Uterus (tissue), 4 donors: ENCODE measurements around the gene TBC1D10A. TPM values are rescaled to one million over a fixed set of nuclear protein-coding genes. Genes with fewer than 3 reads are reported as not detected.

Experiments used
- DNase-seq, 2 donors: peaks; one replicate each; pipeline ENCODE4 v3.0.0-alpha.2; 2019 to 2020
- H3K27ac ChIP-seq, 2 donors: fragments of 200-600 bp; sonication (generic); 1 replicate in 1 of 2; 2 replicates in 1 of 2; pipeline ENCODE4 v1.5.1; 2016 to 2018
- H3K27me3 ChIP-seq, 2 donors: fragments of 200-600 bp; sonication (generic); one replicate each; pipeline ENCODE4 v1.5.1; 2018 to 2019; ENCODE audit warnings: control low read depth in 1 of 2
- H3K36me3 ChIP-seq, 2 donors: fragments of 200-600 bp; sonication (generic); one replicate each; pipeline ENCODE4 v1.5.1; 2019; ENCODE audit warnings: control low read depth in 1 of 2
- H3K4me1 ChIP-seq, 2 donors: fragments of 200-600 bp; sonication (generic); one replicate each; pipeline ENCODE4 v1.5.1; 2018 to 2019; ENCODE audit warnings: control low read depth in 1 of 2
- H3K4me3 ChIP-seq, 2 donors: fragments of 200-600 bp; sonication (generic); 1 replicate in 1 of 2; 2 replicates in 1 of 2; pipeline ENCODE4 v1.5.1; 2018 to 2019; ENCODE audit warnings: mild to moderate bottlenecking in 1 of 2
- H3K9me3 ChIP-seq, 2 donors: fragments of 200-600 bp; sonication (generic); one replicate each; pipeline ENCODE4 v1.5.1; 2019; ENCODE audit warnings: control low read depth in 1 of 2
- POLR2A ChIP-seq, 2 donors: fragments of 450-650 bp; IDR thresholded peaks; one replicate each; pipeline ENCODE4 v1.6.1; 2016; ENCODE audit warnings: antibody characterized with exemption in 2 of 2, mild to moderate bottlenecking in 1 of 2, moderate library complexity in 1 of 2
- intact Hi-C: fragments of 100-400 bp; cut with DNase I; formaldehyde crosslinking; loops from one replicate; pipeline ENCODE4 v1.15.1; 2023; ENCODE audit warnings: low total_unique reads
- total RNA-seq, 4 donors: library from RNA; depleted of rRNA in 3 of 4; stranded (reverse); fragments of >200 nt in 3 of 4; gene quantifications; one replicate each; pipeline versions ENCODE4 v1.1.0 to v1.2.4, GENCODE V29; 2014 to 2023
- TF ChIP-seq, protein P1 (sequence below), 4 experiments: fragments of 200-600 bp in 2 of 4; fragments of 450-650 bp in 2 of 4; sonication (generic) in 2 of 4; IDR thresholded peaks; one replicate each; pipeline ENCODE4 v1.5.1; 2016 to 2019; ENCODE audit warnings: antibody characterized with exemption in 4 of 4, mild to moderate bottlenecking in 2 of 4, moderate library complexity in 1 of 4
- donor health status: DM: yes; HTN: yes; CAD: no.

The TBC1D10A gene
- total RNA-seq, 4 donors from 2014 or later: 2.8 to 33.6 (median 10.0) TPM

DNA sequence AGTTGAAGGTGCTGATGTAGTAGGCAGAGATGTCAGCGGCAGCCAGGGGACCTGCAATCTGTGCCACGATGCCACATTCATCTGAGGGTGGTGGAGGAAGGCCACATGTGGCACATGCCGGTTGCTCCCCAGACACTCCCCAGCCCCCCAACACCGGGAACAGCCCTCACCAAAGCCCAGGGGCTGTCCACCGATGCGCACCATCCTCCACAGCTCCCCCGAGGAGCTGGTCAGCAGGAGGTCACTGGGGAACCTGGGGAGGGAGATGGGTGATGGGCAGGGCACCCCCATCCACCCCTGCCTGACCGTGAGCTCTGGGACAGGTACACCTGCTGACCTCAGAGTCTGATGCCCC, 40.9 kb downstream of the TBC1D10A start:
- intact Hi-C loops: loop anchor here (5.0 kb wide), 1 partner anchor 101 kb away; the partner anchor contains the start of gene RNF215
- peaks cover 8 to 22% of the 10 kb centered on the region in 2 donors for H3K4me1 ChIP-seq
- TF ChIP-seq, protein P1, sequence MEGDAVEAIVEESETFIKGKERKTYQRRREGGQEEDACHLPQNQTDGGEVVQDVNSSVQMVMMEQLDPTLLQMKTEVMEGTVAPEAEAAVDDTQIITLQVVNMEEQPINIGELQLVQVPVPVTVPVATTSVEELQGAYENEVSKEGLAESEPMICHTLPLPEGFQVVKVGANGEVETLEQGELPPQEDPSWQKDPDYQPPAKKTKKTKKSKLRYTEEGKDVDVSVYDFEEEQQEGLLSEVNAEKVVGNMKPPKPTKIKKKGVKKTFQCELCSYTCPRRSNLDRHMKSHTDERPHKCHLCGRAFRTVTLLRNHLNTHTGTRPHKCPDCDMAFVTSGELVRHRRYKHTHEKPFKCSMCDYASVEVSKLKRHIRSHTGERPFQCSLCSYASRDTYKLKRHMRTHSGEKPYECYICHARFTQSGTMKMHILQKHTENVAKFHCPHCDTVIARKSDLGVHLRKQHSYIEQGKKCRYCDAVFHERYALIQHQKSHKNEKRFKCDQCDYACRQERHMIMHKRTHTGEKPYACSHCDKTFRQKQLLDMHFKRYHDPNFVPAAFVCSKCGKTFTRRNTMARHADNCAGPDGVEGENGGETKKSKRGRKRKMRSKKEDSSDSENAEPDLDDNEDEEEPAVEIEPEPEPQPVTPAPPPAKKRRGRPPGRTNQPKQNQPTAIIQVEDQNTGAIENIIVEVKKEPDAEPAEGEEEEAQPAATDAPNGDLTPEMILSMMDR (IDR thresholded peaks at IDR 0.05): no peak
- TF ChIP-seq POLR2A (IDR thresholded peaks at IDR 0.05): no peak
- no peak overlapping the region for H3K4me3 ChIP-seq
- no peak overlapping the region for H3K27ac ChIP-seq
- no peaks in the 10 kb centered on the region for H3K27me3 ChIP-seq
- no peak for DNase-seq
- no peaks in the 10 kb centered on the region for H3K36me3 ChIP-seq
- H3K9me3 ChIP-seq: no peaks in the 10 kb centered on the region

DNA sequence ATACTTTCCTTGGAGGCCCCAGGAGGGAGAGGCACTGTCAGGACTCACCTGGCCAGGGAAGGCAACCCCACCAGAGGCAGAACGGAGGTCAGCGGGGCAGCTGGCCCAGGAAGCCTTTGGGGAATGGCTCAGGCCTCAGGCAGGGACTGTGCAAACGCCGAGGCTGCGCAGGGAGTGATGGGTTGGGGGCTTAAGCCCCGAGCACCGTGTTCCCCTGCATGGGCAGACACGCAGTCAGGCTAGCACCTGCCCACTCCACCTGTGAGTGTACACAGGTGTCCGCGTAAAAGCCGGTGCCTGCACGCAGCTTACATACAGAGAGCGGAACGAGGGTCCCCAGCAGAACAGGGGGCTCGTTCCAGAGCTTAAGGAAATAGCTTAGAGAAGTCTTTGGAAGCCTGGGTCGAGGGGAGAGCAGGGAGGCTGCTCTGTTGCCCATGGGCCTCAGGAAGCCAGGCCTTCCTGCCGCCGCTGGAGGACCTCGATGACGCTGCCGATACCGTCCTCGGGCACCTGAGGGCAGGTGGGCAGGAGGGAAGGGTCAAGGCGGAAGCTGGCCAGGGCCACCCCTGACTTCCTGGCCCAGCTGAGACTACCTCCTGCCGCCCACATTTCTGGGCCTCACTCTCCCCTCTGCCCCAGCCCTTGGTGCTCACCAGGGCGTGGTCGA, 41.4 kb downstream of the TBC1D10A start:
- no peak for DNase-seq
- H3K9me3 ChIP-seq: no peaks in the 10 kb centered on the region
- H3K4me1 ChIP-seq: peaks cover 3 to 17% of the 10 kb centered on the region in 2 donors
- no peak overlapping the region for H3K27ac ChIP-seq
- intact Hi-C loops: loop anchor here (5.0 kb wide), 1 partner anchor 102 kb away; the partner anchor contains the start of gene RNF215
- H3K36me3 ChIP-seq: no peaks in the 10 kb centered on the region
- H3K4me3 ChIP-seq: no peak overlapping the region
- no peaks in the 10 kb centered on the region for H3K27me3 ChIP-seq
- TF ChIP-seq, protein P1 (IDR thresholded peaks at IDR 0.05): no peak
- no peak for TF ChIP-seq POLR2A (IDR thresholded peaks at IDR 0.05)

DNA sequence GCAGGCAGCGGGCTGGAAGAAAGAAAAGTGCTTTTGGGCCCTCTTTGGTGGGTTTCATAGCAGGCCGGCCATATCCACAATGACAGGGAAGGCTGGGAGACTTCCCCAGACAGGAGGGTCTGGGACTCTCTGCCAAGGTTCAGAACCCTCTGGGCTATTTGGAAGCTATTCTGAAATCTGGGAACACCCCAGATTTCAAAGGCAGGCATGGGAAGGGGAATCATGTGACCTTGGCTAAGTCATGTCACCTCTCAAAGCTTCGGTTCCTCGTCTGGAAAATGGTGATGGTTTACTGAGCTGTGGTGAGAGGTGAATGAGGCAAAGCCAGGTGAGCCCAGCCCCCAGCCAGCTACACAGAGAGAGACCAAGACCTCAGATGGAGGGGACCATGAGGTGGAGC, 42.1 kb downstream of the TBC1D10A start:
- no peak for DNase-seq
- Histone ChIP-seq H3K36me3 (no peaks in the 10 kb centered on the region), H3K9me3 (no peaks in the 10 kb centered on the region), H3K27me3 (no peaks in the 10 kb centered on the region), H3K27ac (no peak overlapping the region), H3K4me3 (no peak overlapping the region), H3K4me1 (peaks cover 0 to 13% of the 10 kb centered on the region in 2 donors)
- intact Hi-C loops: loop anchor here (5.0 kb wide), 1 partner anchor 103 kb away; the partner anchor contains the start of gene RNF215
- TF ChIP-seq, protein P1 (IDR thresholded peaks at IDR 0.05): no peak
- no peak for TF ChIP-seq POLR2A (IDR thresholded peaks at IDR 0.05)

DNA sequence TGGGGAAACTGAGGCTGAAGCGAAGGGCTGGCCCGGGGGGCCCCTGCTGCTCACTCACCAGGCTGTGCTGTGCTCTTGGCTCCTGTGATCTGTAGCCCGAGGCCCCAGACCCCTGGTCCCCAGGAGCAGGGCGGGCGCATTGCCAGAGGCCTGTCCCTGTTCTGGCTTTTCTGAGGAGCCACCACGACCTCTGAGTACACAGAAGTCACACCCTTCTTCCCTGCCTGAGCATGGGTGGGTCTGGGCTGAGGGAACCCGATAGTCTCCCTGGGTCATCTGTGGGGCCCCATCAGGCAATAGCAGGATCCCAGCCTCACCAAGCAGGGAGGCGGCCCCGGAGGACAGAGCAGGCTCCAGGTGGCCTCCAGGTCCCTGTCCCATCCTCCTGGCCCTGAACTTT, 42.6 kb downstream of the TBC1D10A start:
- intact Hi-C loops: no loop called here
- TF ChIP-seq, protein P1 (IDR thresholded peaks at IDR 0.05): no peak
- TF ChIP-seq POLR2A (IDR thresholded peaks at IDR 0.05): no peak

DNA sequence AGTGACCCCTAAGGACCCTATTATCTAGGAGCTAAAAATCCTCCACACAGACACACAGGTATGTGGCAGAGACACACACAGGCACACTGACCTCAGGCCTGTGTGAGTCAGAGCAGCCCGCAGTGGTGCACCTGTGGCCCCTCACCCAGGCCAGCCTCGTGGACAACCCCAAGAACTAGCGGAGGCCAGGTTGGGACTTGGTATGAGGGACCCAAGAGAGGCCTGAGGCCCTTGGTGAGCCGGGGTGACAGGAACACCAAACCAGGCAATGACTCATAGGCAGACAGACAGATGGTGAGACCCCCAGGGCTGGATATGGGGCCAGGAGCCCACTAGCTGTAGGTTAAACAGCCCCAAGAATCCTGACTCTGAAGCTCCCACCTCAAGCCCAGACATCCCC, 43.4 kb downstream of the TBC1D10A start:
- Histone ChIP-seq H3K27ac (no peak overlapping the region), H3K9me3 (no peaks in the 10 kb centered on the region), H3K27me3 (no peaks in the 10 kb centered on the region), H3K4me3 (no peak overlapping the region), H3K4me1 (peaks cover 0 to 11% of the 10 kb centered on the region in 2 donors), H3K36me3 (no peaks in the 10 kb centered on the region)
- intact Hi-C loops: no loop called here
- no peak for DNase-seq
- TF ChIP-seq, protein P1 (IDR thresholded peaks at IDR 0.05): no peak
- TF ChIP-seq POLR2A (IDR thresholded peaks at IDR 0.05): no peak

More for the DNA sequence above, 42.6 kb downstream of the TBC1D10A start:
- peaks cover 0 to 13% of the 10 kb centered on the region in 2 donors for H3K4me1 ChIP-seq
- no peak overlapping the region for H3K4me3 ChIP-seq
- H3K27me3 ChIP-seq: no peaks in the 10 kb centered on the region
- H3K27ac ChIP-seq: no peak overlapping the region
- no peaks in the 10 kb centered on the region for H3K36me3 ChIP-seq
- DNase-seq: no peak
- no peaks in the 10 kb centered on the region for H3K9me3 ChIP-seq
